Activated T-cell treated with anti-CD3 and anti-CD28 coated beads, Interleukin-2, amount 50 U/mL, for 24 hours (primary cell): ENCODE data around the gene P2RY11.

Experiments used
- DNase-seq: peaks from one replicate; pipeline ENCODE4 v3.0.0-alpha.2; 2020
- H3K27ac Mint-ChIP-seq: 2 replicates; pipeline ENCODE4 v1.8.0; 2020; ENCODE audit warnings: mild to moderate bottlenecking, mixed read lengths
- H3K27me3 Mint-ChIP-seq: 2 replicates; pipeline ENCODE4 v1.8.0; 2020; ENCODE audit warnings: mixed read lengths
- H3K36me3 Mint-ChIP-seq: 2 replicates; pipeline ENCODE4 v1.8.0; 2020; ENCODE audit warnings: low read depth, mixed read lengths
- H3K4me1 Mint-ChIP-seq: 2 replicates; pipeline ENCODE4 v1.8.0; 2020; ENCODE audit warnings: low read depth, mixed read lengths
- H3K4me3 Mint-ChIP-seq: 2 replicates; pipeline ENCODE4 v1.8.0; 2020; ENCODE audit warnings: mild to moderate bottlenecking, moderate library complexity, mixed read lengths
- H3K9me3 Mint-ChIP-seq: 2 replicates; pipeline ENCODE4 v1.8.0; 2020; ENCODE audit warnings: mixed read lengths

Gene P2RY11, protein sequence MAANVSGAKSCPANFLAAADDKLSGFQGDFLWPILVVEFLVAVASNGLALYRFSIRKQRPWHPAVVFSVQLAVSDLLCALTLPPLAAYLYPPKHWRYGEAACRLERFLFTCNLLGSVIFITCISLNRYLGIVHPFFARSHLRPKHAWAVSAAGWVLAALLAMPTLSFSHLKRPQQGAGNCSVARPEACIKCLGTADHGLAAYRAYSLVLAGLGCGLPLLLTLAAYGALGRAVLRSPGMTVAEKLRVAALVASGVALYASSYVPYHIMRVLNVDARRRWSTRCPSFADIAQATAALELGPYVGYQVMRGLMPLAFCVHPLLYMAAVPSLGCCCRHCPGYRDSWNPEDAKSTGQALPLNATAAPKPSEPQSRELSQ

DNA sequence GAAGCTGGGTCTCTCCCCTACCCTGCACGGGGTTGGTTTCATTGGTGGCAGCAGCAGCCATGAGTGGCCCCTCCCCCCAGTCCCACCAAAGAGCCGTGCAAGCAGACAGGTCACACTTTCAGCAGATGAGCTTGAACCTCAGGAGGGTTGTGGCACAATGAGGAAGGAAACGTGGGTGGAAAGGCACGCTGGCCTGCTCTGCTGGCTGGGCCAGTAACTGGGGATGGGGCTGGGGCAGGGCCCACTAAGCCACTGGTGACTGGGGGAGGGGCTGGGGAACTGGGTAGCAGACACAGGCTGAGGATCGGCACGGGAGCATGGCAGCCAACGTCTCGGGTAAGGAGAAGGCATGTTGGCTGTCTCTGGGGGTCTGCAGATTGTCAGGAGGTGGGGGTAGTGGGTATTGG, at the start of gene P2RY11:
TSS of gene P2RY11 (plus strand) at position 289 of the 407 bp plus-strand sequence. CDS start at position 318, 29 bp downstream.
- peaks cover 80% of the 10 kb centered on the region for H3K4me1 Mint-ChIP-seq

DNA sequence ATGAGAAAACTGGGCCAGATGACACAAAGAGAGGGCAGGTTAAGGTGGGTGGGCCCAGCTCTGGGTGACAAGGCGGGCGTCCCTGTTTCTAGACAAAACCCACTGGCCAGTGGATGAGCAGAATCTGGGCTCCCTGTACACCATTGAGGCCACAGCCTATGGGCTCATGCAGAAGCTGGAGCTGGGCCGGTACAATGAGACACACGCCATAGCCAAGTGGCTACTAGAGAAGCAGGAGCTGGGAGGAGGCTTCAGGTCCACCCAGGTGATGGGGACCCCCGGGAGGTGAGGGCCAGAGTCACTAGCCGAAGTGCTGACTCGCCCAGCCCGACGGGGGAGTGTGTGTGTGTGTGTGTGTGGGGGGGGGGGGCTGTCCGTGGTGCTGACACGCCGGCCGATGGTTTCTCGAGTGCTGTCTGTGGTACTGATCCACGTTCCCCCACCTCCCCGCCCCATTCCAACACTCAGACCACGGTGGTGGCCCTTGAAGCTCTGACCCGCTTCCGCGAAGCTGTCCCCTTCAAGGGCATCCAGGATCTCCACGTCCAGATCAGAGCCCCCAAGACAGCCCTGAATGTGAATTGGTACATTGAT, 49.7 kb upstream of the P2RY11 start:
- no peak overlapping the region for H3K4me3 Mint-ChIP-seq
- H3K27me3 Mint-ChIP-seq = peaks cover 16% of the 10 kb centered on the region
- H3K27ac Mint-ChIP-seq = no peak overlapping the region
- H3K9me3 Mint-ChIP-seq = no peaks in the 10 kb centered on the region
- H3K4me1 Mint-ChIP-seq = no peaks in the 10 kb centered on the region
- no peak for DNase-seq
- no peaks in the 10 kb centered on the region for H3K36me3 Mint-ChIP-seq

More for the DNA sequence above, at the start of gene P2RY11:
- peak; percentile 67 for DNase-seq
- Mint-ChIP-seq H3K9me3 (no peaks in the 10 kb centered on the region), H3K27ac (peak within 1 kb of the TSS; percentile 97), H3K4me3 (peak within 1 kb of the TSS; percentile 94), H3K27me3 (no peaks in the 10 kb centered on the region), H3K36me3 (peaks cover 95% of the 10 kb centered on the region)

DNA sequence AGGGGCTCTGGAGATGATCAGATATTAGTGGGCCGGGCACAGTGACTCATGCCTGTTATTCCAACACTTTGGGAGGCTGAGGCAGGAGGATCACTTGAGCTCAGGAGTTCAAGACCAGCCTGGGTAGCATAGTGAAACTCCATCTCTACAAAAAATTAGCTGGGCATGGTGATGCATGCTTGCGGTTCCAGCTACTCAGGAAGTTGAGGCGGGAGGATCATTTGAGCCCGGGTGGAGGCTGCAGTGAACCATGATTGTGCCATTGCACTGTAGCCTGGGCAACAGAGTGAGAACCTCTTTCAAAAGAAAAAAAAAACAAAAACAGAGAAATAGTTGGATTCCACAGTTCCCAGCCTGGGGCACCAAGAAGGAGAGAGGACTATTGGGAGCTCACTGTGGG, 43.3 kb upstream of the P2RY11 start:
- Mint-ChIP-seq H3K9me3 (no peaks in the 10 kb centered on the region), H3K27me3 (peaks cover under 1% of the 10 kb centered on the region), H3K36me3 (no peaks in the 10 kb centered on the region), H3K4me1 (peaks cover 7% of the 10 kb centered on the region), H3K4me3 (no peak overlapping the region), H3K27ac (no peak overlapping the region)
- no peak for DNase-seq

DNA sequence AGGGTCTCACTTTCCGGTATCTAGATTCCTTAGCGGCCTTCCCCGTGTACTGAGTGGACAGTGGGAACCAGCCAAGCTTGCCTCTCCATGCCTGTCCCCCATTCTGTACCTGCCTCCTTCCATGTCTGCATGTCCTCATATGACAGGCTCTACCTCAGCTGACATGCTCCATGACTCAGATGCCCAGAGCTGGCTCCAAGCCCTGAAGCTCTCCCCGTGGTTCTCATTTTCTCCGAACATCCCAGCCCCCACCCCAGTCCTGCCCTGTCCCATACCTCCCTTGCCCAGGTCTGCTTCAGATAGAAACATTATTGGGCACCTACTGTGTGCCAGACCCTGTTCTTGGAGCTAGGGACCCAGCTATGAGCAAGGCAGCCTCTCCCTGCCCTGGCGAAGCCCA, 42.4 kb upstream of the P2RY11 start:
- Mint-ChIP-seq H3K36me3 (no peaks in the 10 kb centered on the region), H3K27me3 (no peaks in the 10 kb centered on the region), H3K4me1 (peaks cover 7% of the 10 kb centered on the region), H3K27ac (no peak overlapping the region), H3K4me3 (no peak overlapping the region), H3K9me3 (no peaks in the 10 kb centered on the region)
- no peak for DNase-seq

DNA sequence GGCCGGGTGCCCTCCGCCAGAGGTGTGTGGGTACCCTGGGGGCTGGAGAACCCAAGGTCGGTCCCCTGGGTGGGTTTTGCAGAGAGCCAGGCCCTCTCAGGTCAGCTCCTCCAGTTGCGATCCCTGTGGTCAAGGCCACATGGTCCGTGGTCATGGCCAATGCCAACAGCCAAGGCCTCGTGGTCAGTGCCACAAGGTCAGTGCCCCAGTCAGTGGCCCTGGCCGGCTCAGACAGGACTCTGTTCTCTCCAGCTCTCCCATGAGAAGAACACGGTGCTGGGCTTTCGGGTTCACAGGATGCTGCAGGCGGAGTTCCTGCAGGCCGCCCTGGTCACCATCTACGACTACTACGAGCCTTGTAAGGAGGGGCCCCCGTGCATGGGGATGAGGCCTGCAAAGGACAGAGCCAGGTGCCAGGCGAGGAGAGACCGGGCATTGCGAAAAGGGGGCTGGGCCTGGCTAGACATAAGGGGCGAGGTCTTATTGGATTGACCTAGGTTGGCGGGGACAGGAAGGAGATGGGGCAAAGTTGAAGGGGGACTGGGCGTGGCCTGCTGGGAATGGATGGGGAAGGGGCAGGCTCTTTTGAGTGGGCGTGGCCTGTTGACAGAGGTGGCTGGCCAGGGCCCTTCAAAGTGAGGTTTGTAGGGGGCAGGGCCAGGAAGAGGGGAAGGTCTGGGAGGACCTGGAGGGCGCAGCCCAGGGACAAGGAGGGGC, 40.6 kb upstream of the P2RY11 start:
- Mint-ChIP-seq H3K4me1 (peaks cover 7% of the 10 kb centered on the region), H3K4me3 (no peak overlapping the region), H3K36me3 (no peaks in the 10 kb centered on the region), H3K9me3 (no peaks in the 10 kb centered on the region), H3K27me3 (no peaks in the 10 kb centered on the region), H3K27ac (no peak overlapping the region)
- DNase-seq = no peak

DNA sequence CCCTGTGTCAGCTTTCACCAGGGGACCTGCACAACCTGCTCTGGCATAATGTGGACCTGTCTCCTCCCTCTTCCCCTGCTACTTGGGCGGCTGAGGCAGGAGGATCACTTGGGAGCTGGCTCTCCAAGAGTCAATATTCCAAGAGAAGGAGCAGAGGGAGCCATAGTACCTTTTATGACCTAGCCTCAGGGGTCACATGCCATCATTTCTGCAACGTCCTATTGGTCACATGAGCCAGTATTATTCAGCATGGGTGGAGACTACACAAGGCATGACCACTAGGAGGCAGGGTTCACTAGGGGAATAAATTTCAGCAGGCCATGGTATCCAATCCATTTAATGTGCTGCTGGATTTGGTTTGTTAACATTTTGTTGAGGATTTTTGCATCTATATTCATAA, 37.3 kb upstream of the P2RY11 start:
- Mint-ChIP-seq H3K27ac (no peak overlapping the region), H3K27me3 (no peaks in the 10 kb centered on the region), H3K4me3 (no peak overlapping the region), H3K36me3 (no peaks in the 10 kb centered on the region), H3K4me1 (no peaks in the 10 kb centered on the region), H3K9me3 (no peaks in the 10 kb centered on the region)
- no peak for DNase-seq

DNA sequence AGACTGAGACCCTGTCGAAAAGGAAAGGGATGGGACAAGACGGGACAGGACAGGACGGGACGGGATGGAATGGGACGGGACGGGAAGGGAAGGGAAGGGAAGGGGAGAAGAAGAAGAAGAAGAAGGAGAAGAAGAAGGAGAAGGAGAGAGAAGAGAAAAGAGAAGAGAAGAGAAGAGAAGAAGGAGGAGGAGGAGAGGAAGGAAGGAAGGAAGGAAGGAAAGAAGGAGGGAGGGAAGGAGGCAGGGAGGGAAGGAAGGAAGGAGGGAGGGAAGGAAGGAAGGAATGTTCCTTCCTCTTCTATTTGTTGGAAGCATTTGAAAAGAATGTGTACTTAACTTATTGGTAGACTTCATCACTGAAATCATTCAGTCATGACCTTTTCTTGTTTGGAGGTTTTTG, 35.0 kb upstream of the P2RY11 start:
- no peak for DNase-seq
- Mint-ChIP-seq H3K27me3 (no peaks in the 10 kb centered on the region), H3K4me3 (no peak overlapping the region), H3K27ac (no peak overlapping the region), H3K9me3 (no peaks in the 10 kb centered on the region), H3K4me1 (no peaks in the 10 kb centered on the region), H3K36me3 (no peaks in the 10 kb centered on the region)

DNA sequence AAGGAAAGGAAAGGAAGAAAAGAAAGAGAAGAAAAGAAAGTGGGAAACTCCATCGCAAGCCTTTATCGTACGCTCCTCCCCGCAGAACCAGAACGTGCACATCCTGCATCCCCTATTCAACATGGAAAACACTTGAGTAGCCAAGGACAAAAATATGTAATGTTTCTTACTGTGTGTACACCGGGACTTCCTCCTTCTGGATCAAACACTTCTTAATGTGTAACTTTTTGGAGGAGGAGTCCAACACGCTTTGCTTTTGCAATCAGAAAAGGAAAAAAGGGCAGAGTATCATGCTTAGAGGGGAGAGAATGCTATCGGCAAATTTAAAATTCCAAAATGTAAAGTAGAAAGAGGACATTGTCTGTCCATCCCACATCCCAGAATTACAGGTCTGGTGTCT, 33.2 kb upstream of the P2RY11 start:
- no peak for DNase-seq
- Mint-ChIP-seq H3K4me1 (no peaks in the 10 kb centered on the region), H3K36me3 (no peaks in the 10 kb centered on the region), H3K4me3 (no peak overlapping the region), H3K27ac (no peak overlapping the region), H3K9me3 (no peaks in the 10 kb centered on the region), H3K27me3 (no peaks in the 10 kb centered on the region)

DNA sequence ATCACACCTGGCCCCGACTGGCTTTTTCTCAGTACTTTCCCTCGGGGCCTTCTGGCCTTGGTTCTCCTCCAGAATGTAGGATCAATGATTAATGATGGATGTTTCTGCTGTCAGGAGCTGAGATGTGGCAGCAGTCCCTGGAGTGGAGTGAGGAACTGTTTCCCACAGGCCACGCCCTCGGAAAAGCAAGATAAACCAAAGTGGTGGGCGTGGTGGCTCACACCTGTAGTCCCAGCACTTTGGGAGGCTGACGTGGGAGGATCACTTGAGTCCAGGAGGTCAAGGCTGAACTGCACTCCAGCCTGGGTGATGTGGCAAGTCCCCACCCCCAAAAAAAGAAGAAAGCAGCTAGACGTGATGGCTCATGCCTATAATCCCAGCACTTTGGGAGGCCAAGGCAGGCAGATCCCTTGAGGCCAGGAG, 32.5 kb upstream of the P2RY11 start:
- no peaks in the 10 kb centered on the region for H3K9me3 Mint-ChIP-seq
- no peak overlapping the region for H3K4me3 Mint-ChIP-seq

DNA sequence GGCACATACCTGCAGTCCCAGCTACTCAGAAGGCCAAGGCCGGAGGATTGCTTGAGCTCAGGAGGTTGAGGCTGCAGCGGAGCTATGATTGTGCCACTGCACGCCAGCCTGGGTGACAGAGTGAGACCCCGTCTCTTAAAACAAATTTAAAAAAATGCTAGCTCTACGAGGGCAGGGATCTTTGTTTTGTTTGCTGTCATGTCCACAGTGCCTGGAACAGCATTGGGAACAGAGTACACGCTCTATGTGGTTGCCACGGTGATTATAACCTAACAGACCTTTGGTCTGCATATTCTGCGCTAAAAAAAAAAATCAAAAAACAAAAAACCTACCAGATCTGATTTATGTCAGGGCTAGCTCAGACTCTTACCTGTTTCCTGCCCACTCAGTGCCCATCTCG, 27.6 kb upstream of the P2RY11 start:
- Mint-ChIP-seq H3K4me1 (peaks cover 13% of the 10 kb centered on the region), H3K27ac (no peak overlapping the region), H3K27me3 (no peaks in the 10 kb centered on the region), H3K9me3 (no peaks in the 10 kb centered on the region), H3K36me3 (peaks cover 8% of the 10 kb centered on the region), H3K4me3 (no peak overlapping the region)
- no peak for DNase-seq

More for the DNA sequence above, 32.5 kb upstream of the P2RY11 start:
- no peaks in the 10 kb centered on the region for H3K27me3 Mint-ChIP-seq
- no peak overlapping the region for H3K27ac Mint-ChIP-seq
- no peaks in the 10 kb centered on the region for H3K4me1 Mint-ChIP-seq
- H3K36me3 Mint-ChIP-seq = no peaks in the 10 kb centered on the region
- no peak for DNase-seq

DNA sequence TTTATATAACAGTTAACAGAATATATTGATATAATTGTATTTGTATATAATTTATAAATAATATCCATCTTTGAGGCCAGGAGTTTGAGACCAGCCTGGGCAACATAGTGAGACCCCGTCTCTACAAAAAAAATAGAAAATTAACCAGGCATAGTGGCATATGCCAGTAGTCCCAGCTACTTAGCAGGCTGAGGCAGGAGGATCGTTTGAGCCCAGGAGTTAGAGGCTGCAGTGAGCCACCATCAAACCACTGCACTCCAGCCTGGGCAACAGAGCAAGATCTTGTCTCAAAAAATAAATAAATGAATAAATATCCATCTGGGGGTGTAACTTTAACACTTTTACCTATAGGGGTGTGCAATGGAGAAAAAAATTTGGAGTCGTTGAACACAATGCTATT, 26.7 kb upstream of the P2RY11 start:
- peak overlapping the region; percentile 81 for H3K4me3 Mint-ChIP-seq
- no peak for DNase-seq
- no peaks in the 10 kb centered on the region for H3K9me3 Mint-ChIP-seq
- H3K36me3 Mint-ChIP-seq = peaks cover 17% of the 10 kb centered on the region
- H3K27me3 Mint-ChIP-seq = no peaks in the 10 kb centered on the region
- no peak overlapping the region for H3K27ac Mint-ChIP-seq
- peaks cover 16% of the 10 kb centered on the region for H3K4me1 Mint-ChIP-seq

DNA sequence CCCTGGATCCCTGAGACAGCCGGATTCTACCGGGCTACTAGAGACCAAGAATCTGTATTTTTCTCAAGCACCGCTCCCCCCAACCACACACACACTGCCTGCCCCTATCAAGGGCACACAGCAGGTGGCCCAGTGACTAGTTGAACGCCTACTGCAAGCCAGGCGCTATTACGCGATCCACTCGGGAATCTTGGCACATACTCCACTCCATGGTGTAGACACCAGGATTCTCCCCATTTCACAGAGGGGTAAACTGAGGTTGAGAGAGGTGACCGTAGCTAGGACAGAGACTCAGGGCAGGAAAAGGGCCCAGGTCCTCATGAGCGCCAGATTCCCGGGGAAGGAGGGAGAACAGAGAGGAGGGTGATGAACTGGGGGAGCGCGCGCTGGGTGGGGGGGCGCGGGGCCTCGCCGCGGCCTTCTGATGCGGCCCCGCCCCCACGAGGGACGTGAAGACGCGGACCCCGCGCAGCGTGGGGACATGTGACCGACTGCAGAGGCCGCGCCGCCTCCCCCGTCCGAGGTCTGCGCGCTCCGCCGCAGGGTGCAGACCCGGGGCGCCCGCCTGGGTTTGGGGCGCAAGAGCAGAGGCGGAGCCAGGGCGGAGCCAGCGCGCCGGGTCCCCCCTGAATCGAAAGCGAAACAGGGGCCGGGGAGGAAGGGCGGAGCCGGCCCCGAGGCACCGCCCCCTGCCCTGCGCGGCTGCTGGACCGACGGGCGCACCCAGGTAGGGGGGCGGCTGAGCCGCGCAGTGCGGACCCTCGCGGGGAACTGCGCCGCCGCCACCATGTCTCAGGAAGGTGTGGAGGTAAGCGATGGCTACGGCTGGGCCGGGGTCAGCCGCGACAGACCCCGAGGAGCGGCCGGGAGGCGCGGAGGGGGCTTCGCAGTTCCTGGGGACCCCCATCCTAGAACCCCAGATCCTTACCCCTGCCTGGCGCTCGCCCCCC, 25.6 kb upstream of the P2RY11 start, which contains the start of gene SHFL:
TSS of gene SHFL (plus strand) at position 677 of the 950 bp plus-strand sequence. CDS start at position 788, 111 bp downstream.
- Mint-ChIP-seq H3K4me1 (peaks cover 17% of the 10 kb centered on the region), H3K36me3 (peaks cover 24% of the 10 kb centered on the region), H3K27me3 (no peaks in the 10 kb centered on the region), H3K9me3 (no peaks in the 10 kb centered on the region), H3K27ac (peak within 1 kb of the TSS; percentile 85), H3K4me3 (peak within 1 kb of the TSS; percentile 81)
- DNase-seq = peak; percentile 90

DNA sequence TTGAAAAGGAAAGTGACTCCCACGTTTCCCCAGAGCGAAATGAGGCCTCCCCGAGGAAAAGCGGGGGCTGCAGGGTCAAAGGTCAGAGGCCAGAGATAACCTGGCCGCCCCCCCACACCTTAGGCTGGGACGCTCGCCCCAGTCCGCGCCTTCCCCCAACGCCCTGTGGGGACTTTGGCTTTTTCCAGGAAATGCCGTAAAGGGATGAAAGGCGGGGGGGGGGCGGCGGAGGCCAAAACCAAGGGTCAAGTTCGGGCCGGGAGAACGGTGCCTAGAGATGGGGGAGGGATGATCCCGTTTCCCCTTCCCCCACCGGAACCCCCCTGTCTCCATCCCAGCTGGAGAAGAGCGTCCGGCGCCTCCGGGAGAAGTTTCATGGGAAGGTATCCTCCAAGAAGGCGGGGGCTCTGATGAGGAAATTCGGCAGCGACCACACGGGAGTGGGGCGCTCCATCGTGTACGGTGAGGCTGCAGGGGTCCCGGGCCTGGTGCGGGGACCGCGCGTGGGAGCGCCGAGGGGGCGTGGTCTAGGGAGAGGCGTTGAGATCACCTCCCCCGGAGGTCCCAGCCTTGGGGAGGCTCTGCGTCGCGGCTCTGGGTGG, 24.8 kb upstream of the P2RY11 start:
- H3K27ac Mint-ChIP-seq = peak overlapping the region; percentile 77
- peaks cover 30% of the 10 kb centered on the region for H3K36me3 Mint-ChIP-seq
- peaks cover 17% of the 10 kb centered on the region for H3K4me1 Mint-ChIP-seq
- DNase-seq = peak; percentile 64
- peak overlapping the region; percentile 81 for H3K4me3 Mint-ChIP-seq
- no peaks in the 10 kb centered on the region for H3K9me3 Mint-ChIP-seq
- H3K27me3 Mint-ChIP-seq = no peaks in the 10 kb centered on the region
